H1 (cell line): ENCODE data around the gene ANO6. TPM values are rescaled to one million over a fixed set of nuclear protein-coding genes. Genes with fewer than 3 reads are reported as not detected.

ENCODE experiments used
- CTCF ChIA-PET: fragments of 300-600 bp; sonication (Branson Sonifier 250); formaldehyde crosslinking; loops from one replicate; lab custom pipeline; 2021; ENCODE audit not compliant: partially characterized antibody; lab: Charles Lee
- POLR2A ChIA-PET: fragments of 300-600 bp; sonication (Branson Sonifier 250); formaldehyde crosslinking; loops from one replicate; lab custom pipeline; 2021; ENCODE audit warnings: inconsistent platforms; ENCODE audit not compliant: partially characterized antibody; lab: Charles Lee
- DNase-seq, 2 experiments: peaks; one replicate each; pipeline versions ENCODE4 v3.0.0 to v3.0.0-alpha.2; 2010 to 2022; ENCODE audit warnings: low spot score in 2 of 2, low read depth in 1 of 2, mixed read lengths in 1 of 2
- FAIRE-seq: peaks from 2 replicates; lab custom pipeline; 2011; peaks lifted over from hg19 to GRCh38; lab: Jason Lieb, UNC
- H2AFZ ChIP-seq: 2 replicates; pipeline ENCODE4 v1.8.1; 2012; ENCODE audit warnings: low read length, inconsistent platforms
- H2AK5ac ChIP-seq: 2 replicates; pipeline ENCODE4 v1.6.1; 2013; ENCODE audit warnings: low read depth, low read length
- H2BK120ac ChIP-seq: replicated peaks from 2 replicates; pipeline ENCODE3; 2013; ENCODE audit warnings: low read depth, low read length, inconsistent platforms
- H2BK12ac ChIP-seq: 2 replicates; pipeline ENCODE4 v1.6.1; 2013; ENCODE audit warnings: low read depth, low read length
- H2BK15ac ChIP-seq: 2 replicates; pipeline ENCODE4 v1.6.1; 2013; ENCODE audit warnings: low read length
- H2BK20ac ChIP-seq: 2 replicates; pipeline ENCODE4 v1.6.1; 2013; ENCODE audit warnings: low read length
- H2BK5ac ChIP-seq: 2 replicates; pipeline ENCODE4 v1.6.1; 2013; ENCODE audit warnings: low read depth, low read length
- H3K14ac ChIP-seq: 2 replicates; pipeline ENCODE4 v1.6.1; 2013; ENCODE audit warnings: inconsistent platforms; ENCODE audit not compliant: insufficient read length
- H3K18ac ChIP-seq: 2 replicates; pipeline ENCODE4 v1.6.1; 2013; ENCODE audit warnings: low read length; ENCODE audit errors: extremely low read depth
- H3K23ac ChIP-seq: 2 replicates; pipeline ENCODE4 v1.6.1; 2013; ENCODE audit warnings: inconsistent platforms; ENCODE audit not compliant: insufficient read length
- H3K23me2 ChIP-seq: 2 replicates; pipeline ENCODE4 v1.6.1; 2013; ENCODE audit warnings: low read depth, low read length
- H3K27ac ChIP-seq: 2 replicates; pipeline ENCODE4 v1.6.1; 2011; ENCODE audit warnings: low read depth, low read length, inconsistent platforms
- H3K27me3 ChIP-seq, 4 experiments: replicated peaks in 1 of 4; 1 replicate in 1 of 4; 2 replicates in 3 of 4; pipeline versions ENCODE4 v1.6.1 to v1.8.1; 2011 to 2013; ENCODE audit warnings: low read length in 3 of 4, mild to moderate bottlenecking in 3 of 4, inconsistent platforms in 2 of 4, mixed read lengths in 2 of 4, moderate library complexity in 1 of 4; ENCODE audit not compliant: control insufficient read depth in 3 of 4, insufficient read depth in 3 of 4; ENCODE audit errors: extremely low read depth in 1 of 4
- H3K36me3 ChIP-seq, 4 experiments: 2 replicates each; pipeline versions ENCODE4 v1.6.1 to v1.8.1; 2011 to 2013; ENCODE audit warnings: mild to moderate bottlenecking in 4 of 4, low read length in 3 of 4, moderate library complexity in 2 of 4, control low read depth in 1 of 4, inconsistent platforms in 1 of 4; ENCODE audit not compliant: insufficient read depth in 4 of 4, control insufficient read depth in 2 of 4
- H3K4ac ChIP-seq: replicated peaks from 2 replicates; pipeline ENCODE3; 2013; ENCODE audit warnings: low read length, low read depth, mixed read lengths, inconsistent platforms; ENCODE audit not compliant: insufficient read length
- H3K4me1 ChIP-seq, 4 experiments: replicated peaks in 1 of 4; 1 replicate in 1 of 4; 2 replicates in 3 of 4; pipeline versions ENCODE4 v1.6.1 to v1.8.1; 2011 to 2013; ENCODE audit warnings: low read length in 3 of 4, inconsistent platforms in 2 of 4, mixed read lengths in 1 of 4; ENCODE audit not compliant: insufficient read depth in 4 of 4, control insufficient read depth in 3 of 4
- H3K4me2 ChIP-seq, 2 experiments: 2 replicates each; pipeline versions ENCODE4 v1.6.1 to v1.8.1; 2011 to 2013; ENCODE audit warnings: low read depth in 2 of 2, low read length in 2 of 2, control low read depth in 1 of 2, inconsistent platforms in 1 of 2, mild to moderate bottlenecking in 1 of 2; ENCODE audit not compliant: insufficient read depth in 1 of 2
- H3K4me3 ChIP-seq, 4 experiments: fragments of 200-600, 300-600 bp in 1 of 4; sonication (generic), shearing (Covaris generic), sonication (Bioruptor Twin) in 1 of 4; 2 replicates each; pipeline versions ENCODE4 v1.5.1 to v1.8.1; 2011 to 2016; ENCODE audit warnings: low read length in 4 of 4, low read depth in 3 of 4, control low read depth in 2 of 4, inconsistent platforms in 2 of 4, mild to moderate bottlenecking in 2 of 4, mixed read lengths in 1 of 4, moderate library complexity in 1 of 4; ENCODE audit not compliant: insufficient read depth in 2 of 4; ENCODE audit errors: extremely low read depth in 1 of 4
- H3K56ac ChIP-seq: replicated peaks from 2 replicates; pipeline ENCODE3; 2013; ENCODE audit warnings: low read depth, mild to moderate bottlenecking, mixed read lengths, low read length, inconsistent platforms; ENCODE audit not compliant: insufficient read length
- H3K79me1 ChIP-seq: 2 replicates; pipeline ENCODE4 v1.6.1; 2013; ENCODE audit warnings: low read depth, low read length, control low read depth
- H3K79me2 ChIP-seq, 2 experiments: 2 replicates each; pipeline versions ENCODE4 v1.6.1 to v1.8.1; 2012 to 2013; ENCODE audit warnings: low read length in 2 of 2, mild to moderate bottlenecking in 2 of 2, inconsistent platforms in 1 of 2; ENCODE audit not compliant: insufficient read depth in 2 of 2, control insufficient read depth in 1 of 2
- H3K9ac ChIP-seq, 4 experiments: replicated peaks in 1 of 4; 1 replicate in 1 of 4; 2 replicates in 3 of 4; pipeline versions ENCODE4 v1.6.1 to v1.8.1; 2011 to 2013; ENCODE audit warnings: low read depth in 3 of 4, low read length in 3 of 4, control low read depth in 2 of 4, mild to moderate bottlenecking in 2 of 4, moderate library complexity in 2 of 4, inconsistent platforms in 1 of 4; ENCODE audit errors: extremely low read depth in 1 of 4
- H3K9me3 ChIP-seq, 2 experiments: 2 replicates each; pipeline versions ENCODE4 v1.6.1 to v1.8.1; 2012 to 2013; ENCODE audit warnings: mild to moderate bottlenecking in 2 of 2, moderate library complexity in 2 of 2, control low read depth in 1 of 2, inconsistent platforms in 1 of 2, low read depth in 1 of 2, low read length in 1 of 2, mixed read lengths in 1 of 2; ENCODE audit not compliant: insufficient read depth in 2 of 2
- H4K20me1 ChIP-seq, 2 experiments: replicated peaks in 1 of 2; 2 replicates each; pipeline versions ENCODE3 to v1.8.1; 2011 to 2013; ENCODE audit warnings: inconsistent platforms in 2 of 2, low read length in 2 of 2, mild to moderate bottlenecking in 1 of 2; ENCODE audit not compliant: insufficient read depth in 2 of 2, control insufficient read depth in 1 of 2
- H4K5ac ChIP-seq: 2 replicates; pipeline ENCODE4 v1.6.1; 2013; ENCODE audit warnings: low read length, low read depth, mixed read lengths, inconsistent platforms; ENCODE audit not compliant: insufficient read length
- H4K8ac ChIP-seq: 2 replicates; pipeline ENCODE4 v1.8.0; 2013; ENCODE audit warnings: mild to moderate bottlenecking, moderate library complexity, low read length, inconsistent platforms; ENCODE audit not compliant: insufficient read depth; ENCODE audit errors: extremely low read depth
- H4K91ac ChIP-seq: replicated peaks from 2 replicates; pipeline ENCODE3; 2013; ENCODE audit warnings: low read length, mixed read lengths, inconsistent platforms; ENCODE audit not compliant: insufficient read length
- FOSL1 ChIP-seq: IDR thresholded peaks from 2 replicates; pipeline ENCODE4 v1.6.1; 2011; ENCODE audit warnings: mild to moderate bottlenecking, low read depth, low read length, moderate library complexity; ENCODE audit not compliant: insufficient read depth
- RXRA ChIP-seq: IDR thresholded peaks from 2 replicates; pipeline ENCODE4 v1.6.1; 2011; ENCODE audit warnings: low read depth, mild to moderate bottlenecking, low read length, moderate library complexity; ENCODE audit not compliant: insufficient read depth
- SP4 ChIP-seq: IDR thresholded peaks from 2 replicates; pipeline ENCODE4 v1.6.1; 2012; ENCODE audit warnings: low read length, inconsistent platforms
- WGBS, 2 experiments: shearing (Covaris generic) in 1 of 2; methylation state at CpG; one replicate each; pipeline versions ENCODE4 v1.1.6 to v1.1.7; 2013 to 2015; ENCODE audit warnings: low lambda C conversion rate in 2 of 2, mixed read lengths in 2 of 2, inconsistent platforms in 1 of 2, low coverage in 1 of 2, missing lambda C conversion rate in 1 of 2; ENCODE audit not compliant: insufficient replicate concordance in 2 of 2, insufficient coverage in 1 of 2, insufficient read length in 1 of 2; ENCODE audit errors: extremely low coverage in 1 of 2, missing lambda C conversion rate in 1 of 2; 5-methylcytosine and 5-hydroxymethylcytosine counted together
- polyA plus RNA-seq, 7 experiments: library from polyadenylated mRNA; depleted of rRNA in 3 of 7; stranded (reverse) in 5 of 7; unstranded in 2 of 7; fragments of >200 nt in 5 of 7; fragments of 200-250 nt in 2 of 7; gene quantifications; 1 replicate in 5 of 7; 2 replicates in 1 of 7; 4 replicates in 1 of 7; pipeline versions ENCODE4 v1.2.1 to v1.2.3, GENCODE V29; 2011 to 2013; ENCODE audit warnings: missing spikeins in 2 of 7, mixed read lengths in 2 of 7
- total RNA-seq: library from RNA; stranded (reverse); fragmentation: NEBNext Ultra II Directional; extraction: Animal tissue kit (Norgen Biotek cat#: 25700); gene quantifications from 2 replicates; pipeline ENCODE4 v1.2.1, GENCODE V29; 2021

ANO6 gene
- total and polyA plus RNA-seq, 2 of the 8 experiments (the other 6 are each of a cell fraction or from before 2014, with no cell fraction given), result 15.1 to 39.7 TPM

- H2AFZ ChIP-seq, result no peak overlapping the region
- no peak overlapping the region for H3K4ac ChIP-seq
- no peaks in the 10 kb centered on the region for H3K79me2 ChIP-seq
- FAIRE-seq (no peak), DNase-seq (no peak)
- H3K36me3 ChIP-seq, result 0 out of 8 replicates have a peak, but pooled peaks cover 0 to 5% (median 0%) of the 10 kb centered on the region in 4 experiments
- no peaks in the 10 kb centered on the region for H3K27me3 ChIP-seq
- H3K79me1 ChIP-seq, result no peaks in the 10 kb centered on the region
- H2AK5ac ChIP-seq, result no peak overlapping the region
- H3K4me3 ChIP-seq, result no peak overlapping the region
- CTCF ChIA-PET, result no interaction called here
- no peaks in the 10 kb centered on the region for H4K20me1 ChIP-seq
- no peak overlapping the region for H4K8ac ChIP-seq
- no peak overlapping the region for H3K9ac ChIP-seq
- H3K4me2 ChIP-seq, result no peak overlapping the region
- no peak overlapping the region for H3K56ac ChIP-seq
- no peak overlapping the region for H3K23ac ChIP-seq
- no peaks in the 10 kb centered on the region for H3K9me3 ChIP-seq
- H3K14ac ChIP-seq, result no peak overlapping the region
- H4K5ac ChIP-seq, result no peak overlapping the region
- no peaks in the 10 kb centered on the region for H3K23me2 ChIP-seq
- H2BK15ac ChIP-seq, result no peak overlapping the region
- H2BK12ac ChIP-seq, result no peak overlapping the region
- H2BK20ac ChIP-seq, result no peak overlapping the region
- no peak overlapping the region for H3K27ac ChIP-seq
- no peak overlapping the region for H3K18ac ChIP-seq
- POLR2A ChIA-PET, result no interaction called here
- no peak overlapping the region for H2BK120ac ChIP-seq
- H3K4me1 ChIP-seq, result peaks cover 0 to 4% (median 0%) of the 10 kb centered on the region in 4 experiments; a peak in 1 of 7 replicates
- H2BK5ac ChIP-seq, result no peak overlapping the region
- no peak overlapping the region for H4K91ac ChIP-seq
- 83% methylated on average over 4 of the region's 4 CpGs; no CpG with 5 or more reads in 1 of the 2 experiments for WGBS, 2 experiments
- TF ChIP-seq SP4 (no peak), RXRA (no peak), FOSL1 (no peak)
These were observed 23.2 kb upstream of the ANO6 start for GRCh38 chr12:45192707-45193106.
